Nephron (organoid): ENCODE results near the gene MAST2.

Source experiments
- H3K27ac Mint-ChIP-seq, 3 experiments: 2 replicates each; pipeline ENCODE4 v1.8.0; 2020; ENCODE audit warnings: mixed read lengths in 3 of 3, mild to moderate bottlenecking in 2 of 3, moderate library complexity in 1 of 3
- H3K27me3 Mint-ChIP-seq: 2 replicates; pipeline ENCODE4 v1.8.0; 2021; ENCODE audit warnings: low read depth, mild to moderate bottlenecking, moderate library complexity, mixed read lengths
- H3K36me3 Mint-ChIP-seq: 2 replicates; pipeline ENCODE4 v1.8.0; 2020; ENCODE audit warnings: low read depth, mixed read lengths
- H3K4me1 Mint-ChIP-seq: 2 replicates; pipeline ENCODE4 v1.8.0; 2020; ENCODE audit warnings: mixed read lengths
- H3K4me3 Mint-ChIP-seq, 3 experiments: 2 replicates each; pipeline ENCODE4 v1.8.0; 2020; ENCODE audit warnings: mild to moderate bottlenecking in 3 of 3, mixed read lengths in 3 of 3, moderate library complexity in 2 of 3
- H3K9me3 Mint-ChIP-seq: 2 replicates; pipeline ENCODE4 v1.8.0; 2020; ENCODE audit warnings: mixed read lengths
- TF ChIP-seq, protein P1 (sequence below), 3 experiments: fragments of 200-600 bp; sonication (generic); IDR thresholded peaks; one replicate each; pipeline ENCODE4 v1.5.0; 2021; ENCODE audit warnings: antibody characterized with exemption in 3 of 3; ENCODE audit not compliant: unreplicated experiment in 3 of 3

MAST2 gene

DNA sequence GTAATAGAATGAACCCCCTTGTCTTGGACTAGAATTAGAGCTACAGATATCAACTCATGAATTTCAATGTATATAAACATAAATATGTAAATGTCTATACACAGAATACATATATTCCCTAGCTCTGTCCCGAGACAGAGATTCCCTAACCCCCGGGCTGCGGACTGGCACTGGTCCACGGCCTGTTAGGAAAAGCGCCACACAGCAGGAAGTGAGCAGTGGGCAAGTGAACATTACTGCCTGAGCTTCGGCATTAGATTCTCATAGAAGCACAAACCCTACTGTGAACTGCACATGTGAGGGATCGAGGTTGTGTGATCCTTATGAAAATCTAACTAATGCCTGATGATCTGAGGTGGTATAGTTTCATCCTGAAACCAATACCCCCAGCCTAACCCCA is 277.8 kb downstream of the MAST2 start:
- peaks cover 5% of the 10 kb centered on the region for H3K9me3 Mint-ChIP-seq
- no peak overlapping the region for H3K27ac Mint-ChIP-seq
- no peaks in the 10 kb centered on the region for H3K27me3 Mint-ChIP-seq
- H3K4me3 Mint-ChIP-seq, result no peak overlapping the region
- H3K4me1 Mint-ChIP-seq, result peaks cover 4% of the 10 kb centered on the region
- peaks cover 51% of the 10 kb centered on the region for H3K36me3 Mint-ChIP-seq
- TF ChIP-seq, protein P1, sequence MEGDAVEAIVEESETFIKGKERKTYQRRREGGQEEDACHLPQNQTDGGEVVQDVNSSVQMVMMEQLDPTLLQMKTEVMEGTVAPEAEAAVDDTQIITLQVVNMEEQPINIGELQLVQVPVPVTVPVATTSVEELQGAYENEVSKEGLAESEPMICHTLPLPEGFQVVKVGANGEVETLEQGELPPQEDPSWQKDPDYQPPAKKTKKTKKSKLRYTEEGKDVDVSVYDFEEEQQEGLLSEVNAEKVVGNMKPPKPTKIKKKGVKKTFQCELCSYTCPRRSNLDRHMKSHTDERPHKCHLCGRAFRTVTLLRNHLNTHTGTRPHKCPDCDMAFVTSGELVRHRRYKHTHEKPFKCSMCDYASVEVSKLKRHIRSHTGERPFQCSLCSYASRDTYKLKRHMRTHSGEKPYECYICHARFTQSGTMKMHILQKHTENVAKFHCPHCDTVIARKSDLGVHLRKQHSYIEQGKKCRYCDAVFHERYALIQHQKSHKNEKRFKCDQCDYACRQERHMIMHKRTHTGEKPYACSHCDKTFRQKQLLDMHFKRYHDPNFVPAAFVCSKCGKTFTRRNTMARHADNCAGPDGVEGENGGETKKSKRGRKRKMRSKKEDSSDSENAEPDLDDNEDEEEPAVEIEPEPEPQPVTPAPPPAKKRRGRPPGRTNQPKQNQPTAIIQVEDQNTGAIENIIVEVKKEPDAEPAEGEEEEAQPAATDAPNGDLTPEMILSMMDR (IDR thresholded peaks at IDR 0.05; ENCODE audit: unreplicated experiment in 3 of 3), result no peak

GRCh38 chr1:46081619-46082018 is 278.2 kb downstream of the MAST2 start:
- peaks cover 4% of the 10 kb centered on the region for H3K4me1 Mint-ChIP-seq

DNA sequence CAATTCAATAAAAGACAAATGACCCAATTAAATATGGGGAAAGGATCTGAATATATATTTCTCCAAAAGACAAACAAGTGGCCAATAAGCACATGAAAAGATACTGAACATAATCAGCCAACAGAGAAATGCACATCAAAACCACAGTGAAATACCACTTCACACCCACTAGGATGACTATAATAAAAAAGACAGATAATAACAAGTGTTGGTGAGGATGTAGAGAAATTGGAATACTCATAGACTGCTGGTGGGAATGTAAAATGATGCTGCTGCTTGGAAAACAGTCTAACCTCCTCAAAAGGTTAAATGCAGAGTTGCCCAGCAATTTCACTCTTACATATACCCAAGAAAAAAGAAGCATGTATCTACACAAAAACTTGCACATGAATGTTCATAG is 280.2 kb downstream of the MAST2 start:
- TF ChIP-seq, protein P1 (IDR thresholded peaks at IDR 0.05; ENCODE audit: unreplicated experiment in 3 of 3), result no peak
- H3K9me3 Mint-ChIP-seq, result peaks cover 5% of the 10 kb centered on the region
- peaks cover 46% of the 10 kb centered on the region for H3K36me3 Mint-ChIP-seq

More at GRCh38 chr1:46081619-46082018, 278.2 kb downstream of the MAST2 start:
- H3K9me3 Mint-ChIP-seq, result peaks cover 5% of the 10 kb centered on the region
- no peaks in the 10 kb centered on the region for H3K27me3 Mint-ChIP-seq
- H3K27ac Mint-ChIP-seq, result no peak overlapping the region
- no peak overlapping the region for H3K4me3 Mint-ChIP-seq
- H3K36me3 Mint-ChIP-seq, result peaks cover 47% of the 10 kb centered on the region
- TF ChIP-seq, protein P1 (IDR thresholded peaks at IDR 0.05; ENCODE audit: unreplicated experiment in 3 of 3), result no peak

GRCh38 chr1:46084553-46085451 is 281.4 kb downstream of the MAST2 start:
- Mint-ChIP-seq H3K4me3 (no peak overlapping the region), H3K27me3 (no peaks in the 10 kb centered on the region), H3K4me1 (no peaks in the 10 kb centered on the region), H3K27ac (no peak overlapping the region), H3K36me3 (peaks cover 48% of the 10 kb centered on the region), H3K9me3 (peaks cover 5% of the 10 kb centered on the region)
- TF ChIP-seq, protein P1 (IDR thresholded peaks at IDR 0.05; ENCODE audit: unreplicated experiment in 3 of 3), result no peak

More for the DNA sequence above, 280.2 kb downstream of the MAST2 start:
- Mint-ChIP-seq H3K4me3 (no peak overlapping the region), H3K4me1 (no peaks in the 10 kb centered on the region), H3K27me3 (no peaks in the 10 kb centered on the region), H3K27ac (no peak overlapping the region)
